ENCODE results near the gene ANKFN1.
A peak's percentile ranks its signal among the peaks of the same experiment; 100 is the strongest.

DNA sequence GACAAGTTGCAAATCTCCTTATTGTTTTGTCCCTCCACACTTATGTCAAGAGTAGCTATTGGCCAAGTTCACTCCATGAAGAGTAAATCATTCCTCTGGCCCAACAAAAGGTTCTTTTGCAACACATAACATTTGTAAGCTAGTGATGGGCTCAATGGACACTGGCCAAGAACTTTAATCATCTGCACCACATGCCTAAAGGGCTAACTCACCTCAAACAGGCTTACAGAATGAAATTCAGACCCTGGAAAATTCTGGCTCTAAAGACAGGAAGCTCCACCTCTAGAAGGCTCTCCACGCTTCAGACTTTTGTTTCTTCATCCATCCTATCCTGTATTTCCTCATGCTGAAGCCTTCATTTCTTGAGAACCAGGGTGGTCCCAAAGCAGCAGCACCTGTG, 10.9 kb upstream of the ANKFN1 start:
- no peak for TF ChIP-seq CTCF (IDR thresholded peaks at IDR 0.05)
- peak in 2 of 4 donors; percentile 10 to 22 for TF ChIP-seq POLR2AphosphoS5 (IDR thresholded peaks at IDR 0.05)
